Fibroblast of skin of right biceps (primary cell): Measurements from ENCODE around the gene HIPK1.

Experiments
- DNase-seq: peaks from one replicate; pipeline ENCODE4 v3.0.0-alpha.2; 2013

Gene HIPK1

DNA sequence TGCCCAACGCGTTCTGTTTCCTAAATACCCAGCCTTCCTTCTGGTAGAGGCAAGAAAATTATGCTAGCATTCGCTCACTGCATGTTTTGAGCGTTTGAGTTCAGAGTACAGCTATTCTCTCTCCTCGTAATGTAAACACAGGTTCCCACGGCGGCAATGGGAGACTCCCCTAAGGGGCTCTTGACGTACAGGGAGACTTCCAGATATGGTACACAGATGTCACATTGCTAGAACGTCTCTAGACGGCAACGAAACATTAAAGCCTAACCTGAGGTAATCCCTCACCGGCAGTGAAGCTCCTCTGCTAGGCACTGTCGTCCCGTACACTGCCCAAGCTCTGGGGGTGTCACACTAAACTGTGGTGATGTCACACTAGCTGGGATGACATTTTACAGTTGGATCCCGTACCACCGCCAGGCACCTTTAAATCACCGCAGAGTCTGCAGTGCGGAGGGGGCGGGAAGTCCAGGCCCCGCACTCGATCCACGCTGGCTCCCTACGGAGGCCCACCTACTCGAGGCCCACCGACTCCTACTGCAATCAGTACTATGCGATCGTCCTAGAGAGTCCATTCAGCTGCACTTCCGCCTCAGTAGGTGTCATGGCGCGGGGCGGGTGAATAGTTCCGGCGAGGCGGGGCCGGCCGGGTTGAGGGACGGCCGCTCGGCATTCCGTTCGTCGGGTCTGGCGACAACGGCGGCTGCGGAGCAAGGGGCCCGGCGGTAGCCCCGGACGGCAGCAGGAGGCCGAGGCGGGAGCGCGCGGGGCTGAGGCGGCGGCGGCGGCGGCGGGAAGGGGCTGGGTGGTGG lies at the start of gene HIPK1:
Gene HIPK1 (plus strand): TSS at position 384 of the 809 bp plus-strand sequence.
- DNase-seq: peak; percentile 90

DNA sequence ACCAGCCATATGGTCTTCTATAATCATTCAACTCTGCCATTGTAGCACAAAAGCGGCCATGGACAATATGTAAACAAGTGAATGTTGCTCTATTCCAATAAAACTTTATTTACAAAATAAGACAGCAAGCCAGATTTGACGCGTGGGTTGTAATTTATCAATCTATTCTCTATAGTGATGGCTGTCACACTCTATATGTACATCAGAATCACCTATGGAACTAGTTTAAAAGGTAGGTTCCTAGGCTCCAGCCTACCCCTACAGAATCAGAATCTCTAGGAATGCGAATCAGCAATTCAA lies 49.4 kb upstream of the HIPK1 start:
- no peak for DNase-seq

DNA sequence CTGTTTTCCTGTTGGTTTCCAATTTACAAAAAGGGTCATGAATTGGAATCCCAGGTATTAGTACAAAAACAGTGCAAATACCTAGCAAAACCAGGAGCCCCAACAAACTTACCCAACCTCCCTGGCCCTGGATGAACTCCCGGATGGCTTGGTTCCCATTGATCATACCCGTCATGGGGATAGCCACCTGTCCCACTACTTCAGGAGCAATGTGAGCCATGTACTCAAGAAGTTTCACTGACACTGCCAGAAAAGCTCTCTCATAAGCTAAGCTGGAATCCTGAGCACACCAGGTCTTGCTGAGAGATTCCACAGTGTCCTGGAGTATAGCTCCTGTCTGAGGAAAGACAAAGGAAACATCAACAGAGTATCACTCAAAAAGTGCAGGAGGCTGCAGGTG lies 47.5 kb upstream of the HIPK1 start:
- DNase-seq: no peak

DNA sequence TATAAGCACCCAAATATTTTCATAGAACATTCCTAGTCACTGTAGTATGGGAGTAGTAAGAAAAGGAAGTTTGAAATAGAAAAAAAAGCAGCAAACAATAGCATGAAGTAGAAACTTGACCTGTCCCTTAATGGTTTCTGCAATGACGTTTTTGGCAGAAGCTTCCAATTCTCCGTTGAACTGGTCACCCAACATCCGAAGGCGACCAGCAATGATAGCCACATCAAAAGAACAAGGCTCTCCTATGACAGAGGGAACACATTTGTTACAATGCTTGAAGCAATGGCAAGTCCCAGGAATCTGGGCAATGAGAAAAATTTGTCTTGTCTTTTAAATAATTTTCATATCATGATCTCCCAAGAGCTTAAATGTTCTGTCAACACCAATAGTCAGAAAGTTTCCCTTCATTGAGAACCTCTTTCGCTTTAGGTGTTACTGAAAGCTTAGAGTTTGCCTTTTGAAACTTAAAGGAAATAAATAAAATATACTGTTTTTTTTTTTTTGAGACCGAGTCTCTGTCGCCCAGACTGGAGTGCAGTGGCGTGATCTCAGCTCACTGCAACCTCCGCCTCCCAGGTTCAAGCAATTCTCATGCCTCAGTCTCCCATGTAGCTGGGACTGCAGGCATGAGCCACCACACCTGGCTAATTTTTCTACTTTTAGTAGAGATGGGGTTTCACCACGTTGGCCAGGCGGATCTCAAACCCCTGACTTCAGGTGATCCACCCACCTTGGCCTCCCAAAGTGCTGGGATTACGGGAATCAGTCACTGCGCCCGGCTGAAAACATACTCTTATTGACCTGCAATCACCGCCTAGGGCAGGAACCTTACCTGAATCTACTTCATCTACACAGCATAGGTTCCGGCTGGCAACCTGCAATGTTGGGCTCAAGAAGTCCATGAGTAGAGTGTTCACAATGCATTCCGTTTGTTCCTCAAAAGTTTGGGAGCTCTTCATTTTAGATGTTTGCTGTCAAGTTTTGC lies 42.4 kb upstream of the HIPK1 start:
- no peak for DNase-seq

DNA sequence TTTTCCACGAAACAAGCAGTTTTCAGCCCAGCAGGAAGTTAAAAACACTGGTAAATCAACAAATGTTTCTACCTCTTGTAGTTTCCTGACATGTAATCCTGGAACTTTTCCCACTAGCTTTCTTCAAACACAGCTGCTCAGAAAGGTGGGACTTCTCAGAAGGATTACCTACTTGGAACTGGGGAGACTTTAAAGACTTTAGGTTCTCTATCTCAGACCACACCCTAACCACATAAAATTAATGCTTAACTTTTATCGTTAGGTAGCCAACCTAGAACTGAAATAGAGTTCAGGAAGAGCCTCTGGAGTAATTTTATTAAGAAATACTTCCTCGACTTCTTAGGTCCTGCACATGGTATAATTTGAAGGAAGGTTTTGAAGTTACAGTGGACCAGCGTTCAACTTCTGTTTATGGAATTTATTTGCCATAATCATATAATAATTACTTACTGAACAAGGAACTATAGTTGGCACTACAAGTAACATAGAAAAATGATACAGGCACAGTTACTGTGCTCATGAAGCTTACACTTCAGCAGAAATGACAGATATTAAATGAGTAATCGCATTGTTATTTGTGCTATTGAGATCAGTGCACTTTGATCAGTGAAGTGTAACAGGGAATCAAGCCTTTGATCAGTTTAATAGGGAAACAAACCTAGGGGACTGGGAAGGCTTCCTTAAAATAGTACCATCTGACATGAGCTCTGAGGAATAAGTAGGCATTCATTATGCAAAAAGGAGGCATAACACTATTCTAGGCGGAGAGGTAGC lies 41.5 kb upstream of the HIPK1 start, which contains the start of gene BCL2L15:
Gene BCL2L15 (minus strand): TSS at position 180 of the 774 bp plus-strand sequence. CDS start 206 bp downstream, outside the sequence.
- DNase-seq: no peak

DNA sequence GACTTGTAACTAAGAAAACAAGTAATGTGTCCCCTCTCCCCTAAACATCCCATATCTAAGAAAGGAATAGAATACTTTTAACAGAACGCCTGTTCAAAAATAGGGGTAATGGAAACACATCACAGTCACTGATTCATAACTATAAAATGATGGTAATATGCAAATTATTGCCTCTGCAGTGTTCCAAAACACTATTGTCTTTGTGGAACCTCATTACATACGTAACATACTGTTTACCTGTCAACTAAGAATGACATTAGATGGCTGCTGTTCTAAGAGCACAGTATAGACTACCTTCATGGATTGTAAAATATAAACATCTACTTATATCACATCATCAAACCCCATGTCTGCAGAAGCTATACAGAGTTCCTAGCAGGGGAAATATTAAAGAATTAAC lies 38.3 kb upstream of the HIPK1 start:
- no peak for DNase-seq

DNA sequence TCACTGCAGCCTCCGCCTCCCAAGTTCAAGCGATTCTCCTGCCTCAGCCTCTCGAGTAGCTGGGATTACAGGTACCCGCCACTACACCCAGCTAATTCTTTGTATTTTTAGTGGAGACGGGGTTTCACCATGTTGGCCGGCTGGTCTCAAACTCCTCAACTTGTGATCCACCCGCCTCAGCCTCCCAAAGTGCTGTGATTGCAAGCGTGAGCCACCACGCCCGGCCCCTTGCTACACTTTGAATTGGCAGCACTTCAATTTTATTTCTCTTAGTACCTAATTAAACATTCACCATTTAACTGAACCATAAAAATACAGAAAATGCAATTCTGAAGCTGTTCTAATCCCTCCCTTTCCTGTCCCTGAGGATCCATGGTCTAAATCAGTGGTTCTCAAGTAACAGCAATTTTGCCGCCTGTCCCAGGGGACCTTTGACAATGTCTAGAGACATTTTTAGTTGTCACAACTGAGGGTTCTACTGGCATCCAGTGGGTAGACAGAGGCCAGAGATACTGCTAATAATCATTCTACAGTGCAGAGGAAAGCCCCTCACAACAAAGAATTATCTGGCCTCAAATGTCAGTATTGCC lies 37.4 kb upstream of the HIPK1 start:
- DNase-seq: no peak

DNA sequence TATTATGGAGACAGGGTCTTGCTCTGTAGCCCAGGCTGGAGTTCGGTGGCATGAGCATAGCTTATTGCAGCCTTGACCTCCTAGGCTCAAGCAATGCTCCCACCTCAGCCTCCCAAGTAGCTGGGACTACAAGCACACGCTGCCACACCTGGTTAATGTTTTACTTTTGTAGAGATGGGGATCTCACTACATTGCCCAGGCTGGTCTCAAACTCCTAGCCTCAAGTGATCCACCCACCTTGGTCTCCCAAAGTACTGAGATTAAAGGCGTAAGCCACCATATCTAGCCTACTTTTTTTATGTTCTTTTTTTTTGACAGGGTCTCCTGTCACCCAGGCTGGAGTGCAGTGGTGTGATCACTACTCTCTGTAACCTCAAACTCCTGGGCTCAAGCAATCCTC lies 35.9 kb upstream of the HIPK1 start:
- no peak for DNase-seq

DNA sequence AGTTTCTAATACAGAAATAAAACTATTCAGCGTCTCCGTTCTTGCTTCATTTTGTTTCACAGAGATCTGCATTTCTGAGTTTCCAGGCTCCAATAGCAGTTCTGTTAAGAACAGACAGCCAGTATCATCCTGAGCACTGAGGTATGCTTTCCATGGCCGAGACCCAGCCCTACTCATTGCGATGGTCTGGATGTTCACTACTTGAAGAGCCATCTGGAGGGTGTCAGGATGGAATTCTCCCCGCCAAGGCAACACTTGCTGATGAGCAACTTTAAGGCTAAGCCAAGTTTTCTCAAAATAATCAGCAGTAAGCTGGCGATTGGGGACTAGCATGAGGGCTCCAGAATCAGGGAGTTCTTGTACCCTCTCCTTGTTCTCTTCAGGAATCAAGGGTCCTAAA lies 34.0 kb upstream of the HIPK1 start:
- no peak for DNase-seq

DNA sequence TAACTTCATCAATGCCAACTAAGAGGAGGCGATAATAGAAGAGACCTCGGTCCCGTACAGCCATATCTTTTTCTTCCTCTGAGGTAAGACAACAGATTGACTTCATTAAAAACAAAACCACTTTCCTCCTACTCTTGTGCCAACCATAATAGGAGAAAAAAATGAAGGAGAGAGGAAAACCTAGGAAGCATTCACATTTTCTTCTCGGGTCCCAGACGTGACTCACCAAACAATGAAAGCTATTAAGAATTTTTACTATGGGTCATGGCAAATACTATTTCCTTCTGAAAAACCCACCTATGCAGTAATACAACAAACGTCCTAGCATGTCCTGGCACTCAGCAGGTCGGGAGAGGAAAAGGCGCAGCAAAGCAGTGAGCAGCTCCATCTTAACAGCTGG lies 33.2 kb upstream of the HIPK1 start:
- peak; percentile 47 for DNase-seq

DNA sequence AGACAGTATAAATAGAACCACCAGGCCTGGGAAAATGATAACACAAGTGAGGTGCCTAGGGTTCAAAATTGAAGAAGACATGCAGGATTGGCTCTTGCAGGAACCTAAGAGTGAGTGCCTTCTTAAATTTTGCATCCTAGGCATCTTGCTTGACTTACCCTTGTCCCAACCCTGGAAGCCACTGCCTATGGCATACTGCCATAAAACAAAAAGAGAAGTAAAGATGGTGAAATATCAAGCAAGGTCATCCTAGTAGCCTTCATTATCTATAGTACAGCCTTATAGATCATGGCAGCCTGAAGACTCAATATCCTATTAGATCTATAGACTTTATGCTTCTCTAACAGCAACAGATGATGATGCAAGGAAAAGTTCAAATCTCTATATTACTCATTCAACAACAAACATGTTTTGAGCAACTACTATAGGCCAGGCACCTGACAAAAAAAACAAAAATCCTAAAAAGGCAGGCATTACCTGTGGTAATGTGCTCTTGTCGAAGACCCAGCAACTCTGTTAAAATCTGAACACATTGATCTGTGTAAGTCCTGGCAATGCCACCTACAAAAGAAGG lies 30.8 kb upstream of the HIPK1 start:
- DNase-seq: no peak

DNA sequence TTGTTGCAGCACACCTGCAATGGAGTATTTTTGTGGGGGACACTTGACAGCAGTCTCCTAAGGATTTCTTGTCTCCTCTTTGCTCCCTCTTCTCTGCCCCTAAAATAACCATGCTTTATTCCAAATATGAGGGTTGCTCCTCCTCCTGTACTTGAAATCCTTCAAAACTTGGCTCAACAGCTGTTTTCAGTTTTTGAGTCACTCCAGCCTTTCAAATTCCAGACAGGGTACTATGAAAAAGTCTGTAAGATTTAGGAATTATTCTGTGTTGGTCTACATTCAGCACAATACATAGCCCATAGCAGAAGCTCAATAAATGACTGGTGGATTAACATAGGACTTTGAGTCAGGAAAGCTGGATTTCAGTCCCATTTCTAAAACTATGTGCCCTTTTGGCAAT lies 30.0 kb upstream of the HIPK1 start:
- DNase-seq: peak; percentile 11

DNA sequence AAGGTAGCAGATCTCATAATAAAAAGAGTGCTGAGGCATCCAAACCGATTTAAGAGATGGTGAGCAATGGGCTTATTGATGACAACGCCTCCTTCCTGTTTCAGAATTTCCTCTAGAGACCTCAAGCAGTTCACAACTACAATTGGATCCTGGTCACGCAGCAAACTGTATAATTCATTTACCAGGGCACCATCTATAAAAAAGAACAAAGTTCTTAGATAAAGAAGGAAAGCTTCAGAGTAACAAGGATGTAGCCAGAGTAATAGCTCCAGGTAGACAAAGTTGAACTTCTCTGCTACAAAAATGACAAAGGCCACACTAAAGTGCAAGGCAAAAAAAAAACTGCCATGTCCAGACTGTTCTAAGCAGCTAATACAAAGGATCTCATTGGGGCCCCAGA lies 27.9 kb upstream of the HIPK1 start:
- DNase-seq: no peak

DNA sequence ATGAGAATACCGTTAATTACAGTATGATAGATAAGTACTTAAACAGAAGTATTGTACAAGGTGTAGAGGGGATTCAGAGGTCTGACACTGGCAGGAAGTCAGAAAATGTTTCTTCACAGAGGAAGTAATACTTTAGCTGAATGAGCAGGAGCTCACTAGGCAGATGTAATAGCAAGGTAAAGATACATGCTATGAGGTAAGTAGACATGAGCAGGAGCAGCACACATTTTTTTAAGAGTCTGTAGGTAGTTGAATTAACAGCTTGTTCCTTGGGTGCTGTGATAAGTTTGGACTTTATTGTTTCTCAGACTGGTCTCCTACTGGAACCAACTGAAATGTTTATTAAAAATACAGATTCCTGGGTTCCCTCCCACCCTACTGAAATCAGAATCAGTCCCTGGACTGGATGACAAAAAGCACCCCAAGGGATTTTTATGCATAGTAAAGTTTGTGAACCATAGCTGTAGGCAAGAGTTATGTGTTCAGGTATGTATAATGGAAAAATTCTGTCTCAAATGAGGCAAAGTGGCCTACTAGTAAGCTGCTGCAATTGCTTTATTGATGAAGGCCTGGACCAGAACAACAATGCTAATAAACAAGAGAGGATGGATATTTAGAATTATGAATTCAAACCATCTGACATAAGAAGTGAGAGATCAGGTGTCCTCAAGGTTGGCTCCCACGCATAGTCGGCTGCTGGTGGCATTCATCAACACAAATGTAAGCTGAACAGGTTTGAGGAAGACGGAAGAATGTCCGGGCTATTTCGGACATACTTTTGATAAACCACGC lies 25.4 kb upstream of the HIPK1 start:
- no peak for DNase-seq

DNA sequence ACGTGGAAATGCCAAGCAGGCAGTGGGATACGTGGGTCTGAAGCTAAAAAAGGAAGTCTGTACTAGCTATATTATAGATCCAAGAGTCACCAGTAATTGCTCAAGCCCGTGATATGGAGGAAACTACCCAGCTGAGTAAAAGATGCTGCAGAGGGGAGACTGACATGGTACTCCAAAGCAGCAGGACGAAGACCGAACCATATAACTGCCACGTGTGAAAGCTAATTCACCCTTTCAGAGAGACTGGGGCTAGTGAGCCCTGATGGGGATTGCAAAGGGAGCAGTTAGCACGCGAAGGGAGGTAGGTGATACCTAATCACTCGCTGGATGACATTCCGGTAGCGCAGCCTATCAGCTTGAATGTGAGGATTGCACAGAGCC lies 24.8 kb upstream of the HIPK1 start:
- DNase-seq: no peak

DNA sequence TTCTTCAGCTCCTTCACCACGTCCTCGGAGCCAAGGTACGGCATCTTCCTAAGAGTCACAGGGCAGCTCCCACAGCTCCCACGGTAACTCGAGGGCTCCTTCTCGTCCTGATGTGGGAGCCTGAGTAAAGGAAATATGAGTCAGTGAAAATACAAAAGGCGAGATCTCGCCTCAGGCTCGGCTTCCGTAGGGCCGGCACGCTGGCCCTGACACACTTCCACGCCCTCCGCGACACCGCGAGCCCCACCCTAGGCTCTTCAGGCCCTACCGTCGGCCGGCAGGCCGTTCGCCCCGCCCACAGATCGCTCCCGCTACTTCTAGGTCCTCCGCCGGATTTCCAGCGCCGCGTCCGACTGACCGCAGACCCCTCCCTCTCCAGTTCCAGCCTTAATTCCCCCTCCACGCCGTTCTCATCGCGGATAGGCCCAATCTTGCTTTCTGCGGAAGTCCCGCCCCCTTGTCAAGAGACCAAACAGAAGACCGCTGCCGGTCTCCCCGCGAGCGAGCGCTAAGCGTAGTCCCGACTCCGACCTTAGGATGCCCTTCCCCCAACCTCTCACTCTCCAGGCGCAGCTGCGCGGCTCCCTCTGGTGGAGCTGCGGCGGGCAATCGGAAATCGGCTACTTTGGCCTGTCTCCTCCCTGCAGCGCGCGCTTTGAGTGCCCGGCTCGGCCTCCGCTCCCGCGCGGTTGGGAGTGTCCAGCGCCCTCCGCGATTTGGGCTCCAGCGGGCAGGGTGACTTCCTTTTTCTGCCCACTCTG lies 24.3 kb upstream of the HIPK1 start, which contains the start of the genes AP4B1 and DCLRE1B:
Gene AP4B1 (minus strand): TSS at position 126 of the 761 bp plus-strand sequence. CDS start 82 bp downstream, at position 44.
Gene DCLRE1B (plus strand): TSS at position 653 of the 761 bp plus-strand sequence. CDS start 261 bp downstream, outside the sequence.
- peak; percentile 100 for DNase-seq

DNA sequence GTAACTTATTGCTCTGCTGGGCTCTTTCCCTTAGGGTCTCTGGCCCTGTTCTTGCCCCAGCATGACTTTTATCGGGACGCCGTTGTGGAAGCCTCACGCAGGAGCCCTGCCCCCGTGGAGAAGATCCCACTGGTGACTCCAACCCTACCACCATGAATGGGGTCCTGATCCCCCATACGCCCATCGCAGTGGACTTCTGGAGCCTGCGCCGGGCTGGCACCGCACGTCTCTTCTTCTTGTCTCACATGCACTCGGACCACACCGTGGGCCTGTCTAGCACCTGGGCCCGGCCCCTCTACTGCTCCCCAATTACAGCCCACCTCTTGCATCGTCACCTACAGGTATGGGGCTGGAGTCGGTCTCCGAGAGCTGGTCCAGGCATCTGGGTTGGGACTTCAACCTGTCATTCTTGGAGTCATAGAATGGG lies 23.7 kb upstream of the HIPK1 start:
- no peak for DNase-seq

DNA sequence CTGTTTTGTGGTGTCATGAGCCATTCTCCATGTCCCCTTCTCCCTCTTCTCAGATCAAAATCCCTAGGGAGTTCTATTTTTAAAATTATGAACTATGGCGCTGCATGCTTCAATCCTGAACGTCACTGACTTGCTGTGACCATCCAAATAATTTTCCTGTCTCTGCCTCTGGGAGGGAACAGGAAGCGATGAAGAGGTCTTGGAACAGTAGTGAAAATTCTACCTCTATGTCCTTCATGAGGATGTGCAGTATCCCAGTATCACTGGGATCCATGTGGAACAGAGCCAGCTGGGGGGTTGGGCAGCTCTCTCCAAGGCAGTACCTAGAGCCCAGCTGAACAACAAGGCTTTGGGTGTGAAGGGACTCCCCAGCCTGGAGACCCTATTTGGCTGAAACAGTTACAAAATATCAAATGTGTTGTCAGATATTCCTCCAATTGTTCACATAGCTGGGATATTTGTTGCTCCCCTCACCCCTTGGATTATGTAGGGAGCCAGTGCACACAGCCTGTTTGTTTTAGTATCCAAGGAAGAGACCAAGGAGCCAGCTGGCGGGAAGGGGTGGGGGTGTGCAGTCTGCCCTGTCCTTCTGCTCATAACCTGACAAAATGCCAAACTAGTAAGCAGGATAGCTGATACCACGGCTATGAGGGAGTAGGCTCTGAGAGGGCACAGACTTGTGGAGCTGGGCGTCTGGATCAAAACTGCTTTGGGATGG lies 16.4 kb upstream of the HIPK1 start:
- DNase-seq: peak; percentile 74

DNA sequence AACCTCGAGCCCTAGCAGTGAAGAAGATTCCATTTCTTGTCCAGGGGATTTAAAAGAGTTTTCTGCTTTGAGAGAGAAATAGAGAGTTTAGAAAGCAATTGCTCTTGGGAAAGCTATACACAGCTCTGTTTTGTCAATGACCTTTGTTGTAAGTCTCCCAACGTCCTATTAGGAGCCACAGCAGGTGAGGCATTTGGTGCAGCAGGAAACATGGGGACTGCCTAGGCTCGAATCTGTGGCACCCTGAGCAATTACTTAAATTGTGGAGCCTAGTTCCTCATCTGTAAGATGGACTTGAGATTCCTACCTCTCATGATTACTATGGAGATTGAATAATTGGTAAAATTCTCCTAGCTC lies 15.8 kb upstream of the HIPK1 start:
- DNase-seq: no peak
